ENCODE data around the gene TBC1D2B.

TBC1D2B gene

GRCh38 chr15:78082106-78082742 is 4.7 kb upstream of the TBC1D2B start:
- DNase-seq (ENCODE audit: low read depth), result no peak
- TF ChIP-seq CTCF (IDR thresholded peaks at IDR 0.05; ENCODE audit: low read depth, low read length, missing control alignments), result no peak
- no peak overlapping the region for H3K4me3 ChIP-seq (ENCODE audit: low read depth, low read length)

DNA sequence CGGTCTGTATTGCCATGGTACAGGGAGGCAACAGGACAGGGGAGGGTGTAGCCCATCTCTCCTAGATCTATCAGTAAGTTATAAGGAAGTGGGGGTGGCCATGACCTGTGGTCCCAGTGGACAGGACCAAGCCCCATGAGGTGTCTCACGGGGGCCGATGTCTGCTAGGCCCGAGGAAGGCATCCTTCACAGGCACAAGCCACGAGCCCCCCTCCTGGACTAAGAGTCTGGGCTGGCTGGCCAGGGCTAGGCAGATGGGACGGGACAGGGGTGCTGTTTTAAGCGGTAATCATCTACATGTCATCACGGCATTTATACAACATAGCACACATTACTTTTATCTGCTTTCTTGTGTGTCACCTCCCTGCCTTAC is 2.6 kb upstream of the TBC1D2B start:
- no peak overlapping the region for H3K4me3 ChIP-seq (ENCODE audit: low read depth, low read length)
- no peak for TF ChIP-seq CTCF (IDR thresholded peaks at IDR 0.05; ENCODE audit: low read depth, low read length, missing control alignments)
- DNase-seq (ENCODE audit: low read depth), result no peak

GRCh38 chr15:78079298-78080087 is 2.0 kb upstream of the TBC1D2B start:
- no peak for DNase-seq (ENCODE audit: low read depth)
- H3K4me3 ChIP-seq (ENCODE audit: low read depth, low read length), result no peak overlapping the region
- no peak for TF ChIP-seq CTCF (IDR thresholded peaks at IDR 0.05; ENCODE audit: low read depth, low read length, missing control alignments)

DNA sequence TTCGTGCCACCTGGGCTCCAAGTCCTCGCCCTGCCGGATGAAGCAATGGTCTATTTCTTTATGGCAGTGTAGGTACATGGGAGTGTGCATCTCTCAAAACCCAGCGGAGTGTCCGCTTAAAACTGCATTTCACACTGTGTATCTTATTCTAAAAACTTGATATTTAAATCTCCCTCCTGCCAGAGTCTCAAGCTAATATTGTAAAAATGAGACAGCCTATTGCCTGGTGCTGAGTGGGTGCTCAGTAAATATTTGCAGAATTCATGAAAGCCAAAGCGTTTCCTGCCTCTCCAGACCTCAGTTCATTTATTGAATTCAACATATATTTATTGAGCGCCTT is 330 bp upstream of the TBC1D2B start:
- H3K4me3 ChIP-seq (ENCODE audit: low read depth, low read length), result peak overlapping the region; percentile 64
- DNase-seq (ENCODE audit: low read depth), result no peak
- no peak for TF ChIP-seq CTCF (IDR thresholded peaks at IDR 0.05; ENCODE audit: low read depth, low read length, missing control alignments)

DNA sequence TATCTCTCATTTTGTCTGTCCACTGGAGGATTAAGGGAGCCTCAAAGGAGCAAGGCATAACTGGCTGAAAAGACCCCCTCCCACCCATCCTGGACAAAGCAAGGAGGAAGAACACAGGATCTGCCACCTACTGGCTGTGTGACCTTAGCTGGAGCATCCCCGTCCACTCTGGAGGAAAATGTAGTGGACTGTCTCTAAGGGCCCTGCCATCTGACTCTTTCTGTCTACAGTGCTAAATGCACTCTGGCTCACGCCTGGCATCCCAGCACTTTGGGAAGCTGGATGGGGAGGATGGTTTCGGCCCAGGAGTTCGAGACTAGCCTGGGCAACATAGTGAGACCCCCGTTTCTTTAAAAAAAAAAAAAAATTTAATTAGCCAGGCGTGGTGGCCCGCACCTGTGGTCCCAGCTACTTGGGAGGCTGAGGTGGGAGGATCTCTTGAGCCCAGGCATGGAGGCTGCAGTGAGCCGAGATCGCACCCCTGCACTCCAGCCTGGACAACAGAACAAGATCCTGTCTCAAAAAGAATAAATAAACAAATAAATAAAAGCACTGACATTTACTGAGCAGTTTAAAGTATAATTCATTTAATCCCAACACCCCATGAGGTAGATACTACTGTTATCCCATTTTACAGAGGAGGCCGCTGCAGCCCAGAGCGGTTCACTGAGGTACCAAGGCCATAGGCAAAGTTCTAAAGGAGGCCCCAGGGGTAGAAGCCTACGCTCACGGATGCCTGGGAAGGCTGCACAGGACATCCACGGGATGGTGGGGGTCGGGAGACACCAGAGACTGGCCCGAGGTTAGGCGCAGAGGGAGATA is 1.1 kb downstream of the TBC1D2B start:
- peak; percentile 25 for TF ChIP-seq CTCF (IDR thresholded peaks at IDR 0.05; ENCODE audit: low read depth, low read length, missing control alignments)
- peak overlapping the region; percentile 64 for H3K4me3 ChIP-seq (ENCODE audit: low read depth, low read length)
- no peak for DNase-seq (ENCODE audit: low read depth)

DNA sequence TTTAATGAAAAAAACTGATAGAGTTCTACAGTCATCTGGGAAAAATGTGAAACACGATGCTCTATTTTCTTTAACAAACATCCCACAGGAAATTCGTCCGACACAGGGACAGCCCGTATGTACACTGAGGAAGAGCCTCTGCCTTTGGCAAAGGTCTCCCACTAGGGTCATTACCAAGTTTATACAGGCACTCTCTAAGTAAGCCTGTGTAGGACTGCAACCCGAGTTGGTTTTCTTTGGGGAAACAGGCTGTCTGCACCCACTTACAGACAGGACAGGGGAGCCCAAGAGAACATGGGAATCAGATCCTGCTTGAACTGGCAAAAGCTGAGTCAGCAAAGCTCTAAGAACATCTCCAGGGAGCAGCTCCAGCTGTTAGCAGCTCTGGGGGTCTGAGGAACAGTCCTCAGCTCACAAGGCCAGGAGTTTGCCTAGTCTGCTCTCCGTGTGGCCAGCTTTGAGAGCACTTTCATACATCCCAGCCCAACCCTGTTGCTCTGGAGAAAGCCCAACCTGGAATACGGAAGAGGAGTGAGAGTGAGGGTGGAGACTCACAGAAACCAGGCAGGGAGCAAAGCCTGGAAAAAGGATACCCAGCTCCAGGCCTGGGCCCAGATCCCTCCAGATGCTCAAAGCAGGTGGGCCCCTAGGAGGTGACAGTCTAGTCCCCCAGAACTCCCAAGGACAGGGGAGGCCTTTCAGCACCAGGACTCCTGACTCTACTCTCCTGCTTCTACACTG is 1.9 kb downstream of the TBC1D2B start:
- peak overlapping the region; percentile 64 for H3K4me3 ChIP-seq (ENCODE audit: low read depth, low read length)
- no peak for TF ChIP-seq CTCF (IDR thresholded peaks at IDR 0.05; ENCODE audit: low read depth, low read length, missing control alignments)
- DNase-seq (ENCODE audit: low read depth), result no peak
